CD8-positive, alpha-beta memory T cell (primary cell): Measurements from ENCODE around the gene CRKL. TPM values are rescaled to one million over a fixed set of nuclear protein-coding genes. Genes with fewer than 3 reads are reported as not detected.
A peak's percentile ranks its signal among the peaks of the same experiment; 100 is the strongest.
"Not testable (repeated sequence)": the region's sequence is repeated elsewhere in the genome, so short reads cannot be mapped to it uniquely, and the experiment has no call there.

Experiments used
- CTCF ChIA-PET: fragments of 350-600 bp; sonication (Branson Sonifier 250); formaldehyde crosslinking; loops from one replicate; lab custom pipeline; 2021; ENCODE audit warnings: antibody characterized with exemption; lab: Charles Lee
- POLR2A ChIA-PET: fragments of 350-600 bp; sonication (Branson Sonifier 250); formaldehyde crosslinking; loops from one replicate; lab custom pipeline; 2021; ENCODE audit warnings: antibody characterized with exemption; lab: Charles Lee
- DNase-seq, 5 donors: peaks; one replicate each; pipeline versions ENCODE4 v3.0.0 to v3.0.0-alpha.2; 2020 to 2022; ENCODE audit warnings: mixed read lengths in 1 of 5
- H3K27ac ChIP-seq: one replicate; pipeline ENCODE4 v1.7.0; 2013; ENCODE audit warnings: low read depth, mild to moderate bottlenecking, low read length, moderate library complexity
- H3K27me3 ChIP-seq: 2 replicates; pipeline ENCODE4 v1.7.0; 2013; ENCODE audit warnings: low read length, mild to moderate bottlenecking; ENCODE audit not compliant: insufficient read depth, poor library complexity, severe bottlenecking
- H3K36me3 ChIP-seq: 2 replicates; pipeline ENCODE4 v1.7.0; 2013; ENCODE audit warnings: mild to moderate bottlenecking, low read length, moderate library complexity; ENCODE audit not compliant: insufficient read depth
- H3K4me1 ChIP-seq: 2 replicates; pipeline ENCODE4 v1.7.0; 2013; ENCODE audit warnings: mild to moderate bottlenecking, low read length, moderate library complexity; ENCODE audit not compliant: insufficient read depth
- H3K4me3 ChIP-seq: 2 replicates; pipeline ENCODE4 v1.7.0; 2013; ENCODE audit warnings: mild to moderate bottlenecking, low read length
- H3K9me3 ChIP-seq: 2 replicates; pipeline ENCODE4 v1.7.0; 2013; ENCODE audit warnings: mild to moderate bottlenecking, low read length
- H3K27ac Mint-ChIP-seq, 8 donors: one replicate each; pipeline ENCODE4 v1.8.0; 2020 to 2021; ENCODE audit warnings: mixed read lengths in 8 of 8, mild to moderate bottlenecking in 6 of 8, inconsistent platforms in 3 of 8, moderate library complexity in 3 of 8
- H3K27me3 Mint-ChIP-seq, 2 donors: one replicate each; pipeline ENCODE4 v1.8.0; 2020 to 2021; ENCODE audit warnings: mixed read lengths in 2 of 2, mild to moderate bottlenecking in 1 of 2, moderate library complexity in 1 of 2
- H3K36me3 Mint-ChIP-seq, 3 donors: one replicate each; pipeline ENCODE4 v1.8.0; 2020 to 2021; ENCODE audit warnings: mixed read lengths in 3 of 3, inconsistent platforms in 1 of 3, mild to moderate bottlenecking in 1 of 3
- H3K4me1 Mint-ChIP-seq, 3 donors: one replicate each; pipeline ENCODE4 v1.8.0; 2020 to 2021; ENCODE audit warnings: mixed read lengths in 3 of 3, inconsistent platforms in 1 of 3, mild to moderate bottlenecking in 1 of 3
- H3K4me3 Mint-ChIP-seq, 7 donors: one replicate each; pipeline ENCODE4 v1.8.0; 2020 to 2021; ENCODE audit warnings: mixed read lengths in 7 of 7, mild to moderate bottlenecking in 6 of 7, moderate library complexity in 4 of 7, inconsistent platforms in 2 of 7
- H3K9me3 Mint-ChIP-seq, 5 donors: one replicate each; pipeline ENCODE4 v1.8.0; 2020 to 2022; ENCODE audit warnings: mixed read lengths in 5 of 5, mild to moderate bottlenecking in 3 of 5, moderate library complexity in 2 of 5, inconsistent platforms in 1 of 5
- polyA plus RNA-seq: library from polyadenylated mRNA; unstranded; fragments of 300-500 nt; fragmentation: Illumina TruSeq; gene quantifications from one replicate; pipeline ENCODE4 v1.2.3, GENCODE V29; 2021
- total RNA-seq, 2 experiments: library from RNA; stranded (reverse); gene quantifications; one replicate each; pipeline ENCODE4 v1.2.3, GENCODE V29; 2021

Gene CRKL
- total and polyA plus RNA-seq, 3 experiments from 2014 or later, result 54.5 to 98.1 (median 94.0) TPM

- H3K27ac Mint-ChIP-seq, result peak overlapping the region in 1 of 8 donors; percentile 36
- peaks cover 10% of the 10 kb centered on the region for H3K4me1 ChIP-seq
- no peaks in the 10 kb centered on the region for H3K36me3 Mint-ChIP-seq
These were observed 49.0 kb downstream of the CRKL start for GRCh38 chr22:20965888-20966855.

DNA sequence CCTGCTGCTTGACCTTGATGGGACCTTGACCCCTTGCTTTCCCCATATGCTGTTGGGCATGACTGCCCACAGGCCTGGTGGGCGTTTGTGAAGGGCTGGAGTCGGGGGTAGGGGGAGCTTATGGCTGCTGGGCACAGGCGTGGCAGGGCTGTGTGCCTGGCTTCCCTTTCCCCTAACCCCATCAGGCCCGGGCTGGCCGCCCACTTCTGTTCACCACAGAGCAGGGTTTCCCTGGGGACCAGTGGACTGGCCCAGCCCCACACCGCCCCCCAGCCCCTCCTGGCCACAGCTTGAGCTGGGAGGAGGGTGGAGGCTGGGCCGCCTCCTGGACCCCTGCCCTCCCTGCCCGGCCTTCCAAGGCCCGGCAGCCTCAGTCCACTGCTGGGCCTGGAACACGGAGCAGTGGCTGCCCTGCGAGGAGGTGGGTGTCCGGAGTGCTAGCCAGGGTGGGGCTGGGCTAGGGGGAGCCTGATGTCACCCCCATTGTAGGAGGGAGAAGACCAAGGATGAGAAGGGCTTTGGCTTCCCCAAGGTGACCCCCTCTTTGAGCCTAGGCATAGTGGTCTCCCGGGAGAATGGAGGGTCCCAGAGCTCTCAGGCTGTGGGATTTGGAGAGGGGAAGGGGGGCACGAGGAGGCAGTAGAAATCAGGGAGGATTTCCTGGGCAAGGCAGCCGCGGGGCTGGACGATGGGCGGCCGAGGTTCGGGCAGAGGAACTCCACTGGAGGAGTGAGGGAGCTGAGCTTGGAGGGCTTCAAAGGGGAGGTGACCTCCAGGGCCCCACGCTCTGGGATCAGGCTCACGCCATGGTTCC, 49.9 kb downstream of the CRKL start, which contains the start of gene AIFM3:
Gene AIFM3 (plus strand): TSS at position 373 of the 814 bp plus-strand sequence. CDS start 690 bp downstream, outside the sequence.
- H3K36me3 ChIP-seq, result no peaks in the 10 kb centered on the region
- no peak within 1 kb of the TSS for H3K4me3 Mint-ChIP-seq
- H3K36me3 Mint-ChIP-seq, result no peaks in the 10 kb centered on the region
- H3K9me3 Mint-ChIP-seq, result no peaks in the 10 kb centered on the region
- H3K4me1 ChIP-seq, result peaks cover 10% of the 10 kb centered on the region
- H3K27ac ChIP-seq, result no peak within 1 kb of the TSS
- no peak within 1 kb of the TSS for H3K4me3 ChIP-seq
- ChIA-PET POLR2A (no interaction called here), CTCF (no interaction called here)
- H3K27me3 ChIP-seq, result peaks cover 18% of the 10 kb centered on the region
- no peak for DNase-seq
- no peaks in the 10 kb centered on the region for H3K9me3 ChIP-seq
- H3K4me1 Mint-ChIP-seq, result peaks cover 7 to 19% (median 7%) of the 10 kb centered on the region in 3 donors
- H3K27me3 Mint-ChIP-seq, result peaks cover 8 to 12% of the 10 kb centered on the region in 2 donors
- no peak within 1 kb of the TSS for H3K27ac Mint-ChIP-seq

More at GRCh38 chr22:20965888-20966855, 49.0 kb downstream of the CRKL start:
- peaks cover 18% of the 10 kb centered on the region for H3K27me3 ChIP-seq
- DNase-seq, result no peak
- peaks cover 12 to 16% of the 10 kb centered on the region in 2 donors for H3K27me3 Mint-ChIP-seq
- POLR2A ChIA-PET, result no interaction called here
- H3K4me3 ChIP-seq, result no peak overlapping the region
- peaks cover 7 to 22% (median 7%) of the 10 kb centered on the region in 3 donors for H3K4me1 Mint-ChIP-seq
- H3K36me3 ChIP-seq, result no peaks in the 10 kb centered on the region
- CTCF ChIA-PET, result no interaction called here
- no peaks in the 10 kb centered on the region for H3K9me3 Mint-ChIP-seq
- H3K4me3 Mint-ChIP-seq, result peak overlapping the region in 5 of 7 donors; percentile 20 to 76 (median 49)
- H3K9me3 ChIP-seq, result no peaks in the 10 kb centered on the region
- H3K27ac ChIP-seq, result no peak overlapping the region

GRCh38 chr22:20967697-20968211, 50.5 kb downstream of the CRKL start:
- H3K9me3 Mint-ChIP-seq, result no peaks in the 10 kb centered on the region
- H3K4me3 Mint-ChIP-seq, result no peak overlapping the region
- POLR2A ChIA-PET, result no interaction called here

GRCh38 chr22:20968281-20968977, 51.2 kb downstream of the CRKL start:
- Histone ChIP-seq H3K27ac (no peak overlapping the region), H3K4me1 (peaks cover 10% of the 10 kb centered on the region), H3K27me3 (peaks cover 18% of the 10 kb centered on the region), H3K4me3 (no peak overlapping the region), H3K9me3 (no peaks in the 10 kb centered on the region), H3K36me3 (no peaks in the 10 kb centered on the region)
- no peak for DNase-seq
- Mint-ChIP-seq H3K9me3 (no peaks in the 10 kb centered on the region), H3K36me3 (no peaks in the 10 kb centered on the region), H3K27ac (no peak overlapping the region), H3K4me3 (no peak overlapping the region), H3K4me1 (peaks cover 7 to 19% (median 7%) of the 10 kb centered on the region in 3 donors), H3K27me3 (peaks cover 6 to 12% of the 10 kb centered on the region in 2 donors)
- POLR2A ChIA-PET, result no interaction called here
- CTCF ChIA-PET, result interaction anchor here (2.4 kb wide), 1 partner anchor 9 kb away, joined by 6 read pairs; no protein-coding TSS in a partner anchor

More at GRCh38 chr22:20967697-20968211, 50.5 kb downstream of the CRKL start:
- H3K36me3 ChIP-seq, result no peaks in the 10 kb centered on the region
- H3K36me3 Mint-ChIP-seq, result no peaks in the 10 kb centered on the region
- CTCF ChIA-PET, result interaction anchor here (2.4 kb wide), 1 partner anchor 8 kb away, joined by 6 read pairs; no protein-coding TSS in a partner anchor
- no peak overlapping the region for H3K27ac ChIP-seq
- peaks cover 10% of the 10 kb centered on the region for H3K4me1 ChIP-seq
- peaks cover 18% of the 10 kb centered on the region for H3K27me3 ChIP-seq
- H3K4me1 Mint-ChIP-seq, result peaks cover 7 to 19% (median 7%) of the 10 kb centered on the region in 3 donors
- H3K27ac Mint-ChIP-seq, result no peak overlapping the region
- peaks cover 6 to 12% of the 10 kb centered on the region in 2 donors for H3K27me3 Mint-ChIP-seq
- DNase-seq, result no peak
- no peak overlapping the region for H3K4me3 ChIP-seq
- no peaks in the 10 kb centered on the region for H3K9me3 ChIP-seq

DNA sequence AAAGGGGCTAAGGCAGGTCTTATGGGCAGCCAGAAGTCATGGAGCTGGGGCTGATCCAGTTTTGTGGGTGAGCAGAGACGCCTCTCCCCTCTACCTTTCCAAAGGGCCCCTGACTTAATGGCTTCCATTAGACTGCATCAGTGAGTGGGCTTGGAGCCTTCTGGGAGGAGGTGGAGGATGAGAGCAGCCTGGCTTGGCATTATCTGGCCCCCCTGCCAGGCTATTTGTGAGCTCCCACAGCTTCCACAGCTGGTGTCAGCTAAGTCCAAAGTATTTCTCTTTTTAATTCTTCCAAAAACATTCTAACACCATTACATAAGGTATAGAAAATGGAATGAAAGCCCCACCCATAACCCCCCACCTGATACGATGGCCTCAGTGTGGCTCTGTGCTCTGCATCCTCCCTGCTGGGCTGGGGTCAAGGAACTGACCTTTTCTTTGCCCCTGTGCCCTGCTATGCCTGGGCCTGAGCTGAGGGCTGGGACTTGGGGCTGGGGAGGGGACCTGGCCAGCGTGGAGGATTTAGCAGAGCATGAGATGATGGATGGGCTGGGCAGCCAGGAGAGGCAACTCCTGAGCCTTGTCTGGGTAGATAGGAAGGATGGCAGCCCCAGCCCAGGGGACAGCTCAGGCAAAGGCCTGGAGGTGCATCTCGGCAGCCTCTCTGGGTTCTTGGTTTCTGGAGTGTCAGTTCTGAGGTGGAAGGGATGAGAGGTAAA, 53.9 kb downstream of the CRKL start:
- no peaks in the 10 kb centered on the region for H3K9me3 Mint-ChIP-seq
- H3K4me1 Mint-ChIP-seq, result no peaks in the 10 kb centered on the region
- ChIA-PET POLR2A (no interaction called here), CTCF (no interaction called here)
- H3K27ac ChIP-seq, result no peak overlapping the region
- H3K27me3 Mint-ChIP-seq, result peaks cover 3 to 5% of the 10 kb centered on the region in 2 donors
- H3K27ac Mint-ChIP-seq, result no peak overlapping the region
- no peak overlapping the region for H3K4me3 Mint-ChIP-seq
- H3K36me3 Mint-ChIP-seq, result no peaks in the 10 kb centered on the region
- peaks cover 8% of the 10 kb centered on the region for H3K27me3 ChIP-seq
- no peaks in the 10 kb centered on the region for H3K4me1 ChIP-seq
- H3K4me3 ChIP-seq, result no peak overlapping the region
- H3K36me3 ChIP-seq, result no peaks in the 10 kb centered on the region
- H3K9me3 ChIP-seq, result no peaks in the 10 kb centered on the region
- DNase-seq, result no peak

DNA sequence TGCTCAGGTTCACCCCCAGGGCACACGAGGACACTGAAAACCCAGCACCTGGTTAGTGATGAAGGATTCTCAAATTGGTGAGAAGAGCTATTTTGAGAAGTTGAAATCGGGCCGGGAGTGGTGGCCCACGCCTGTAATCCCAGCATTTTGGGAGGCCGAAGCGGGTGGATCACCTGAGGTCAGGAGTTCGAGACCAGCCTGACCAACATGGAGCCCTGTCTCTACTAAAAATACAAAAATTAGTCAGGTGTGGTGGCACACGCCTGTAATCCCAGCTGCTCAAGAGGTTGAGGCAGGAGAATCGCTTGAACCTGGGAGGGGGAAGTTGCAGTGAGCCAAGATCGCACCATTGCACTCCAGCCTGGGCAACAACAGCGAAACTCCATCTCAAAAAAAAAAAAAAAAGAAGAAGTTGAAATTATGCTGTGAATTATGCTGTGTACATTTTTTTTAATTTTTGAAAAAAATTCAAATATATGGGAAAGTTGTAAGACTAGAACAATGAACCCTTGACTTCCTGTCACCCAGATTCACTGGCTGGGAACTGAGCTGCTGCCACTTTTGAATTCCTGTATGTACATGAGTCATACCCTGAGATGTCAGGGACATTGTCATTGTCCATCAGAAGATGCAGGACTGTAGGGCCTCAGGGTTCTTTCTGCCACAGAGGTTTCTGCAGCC, 54.9 kb downstream of the CRKL start:
- H3K9me3 Mint-ChIP-seq, H3K27ac Mint-ChIP-seq, H3K4me1 Mint-ChIP-seq, H3K36me3 Mint-ChIP-seq, H3K4me1 ChIP-seq, H3K27ac ChIP-seq, DNase-seq, H3K27me3 ChIP-seq, H3K4me3 Mint-ChIP-seq, H3K27me3 Mint-ChIP-seq, H3K9me3 ChIP-seq, CTCF ChIA-PET, H3K36me3 ChIP-seq, POLR2A ChIA-PET, H3K4me3 ChIP-seq: not testable (repeated sequence)
